B cell (primary cell): ENCODE results near the gene CELF2. TPM values are rescaled to one million over a fixed set of nuclear protein-coding genes. Genes with fewer than 3 reads are reported as not detected.

Source experiments
- ATAC-seq: fragments of 200-7000 bp; cut with Tn5 transposase; one replicate; pipeline ENCODE4 v1.10.0; 2021; ENCODE audit warnings: low read depth, mild to moderate bottlenecking, moderate number of reproducible peaks, moderate library complexity
- CTCF ChIA-PET: fragments of 350-600 bp; sonication (Branson Sonifier 250); formaldehyde crosslinking; loops from one replicate; lab custom pipeline; 2021; ENCODE audit warnings: antibody characterized with exemption, inconsistent platforms; lab: Charles Lee
- POLR2A ChIA-PET: fragments of 350-600 bp; sonication (Branson Sonifier 250); formaldehyde crosslinking; loops from one replicate; lab custom pipeline; 2021; ENCODE audit warnings: antibody characterized with exemption; lab: Charles Lee
- DNase-seq: peaks from one replicate; pipeline ENCODE4 v3.0.0; 2013
- H2AFZ ChIP-seq: 2 replicates; pipeline ENCODE4 v1.6.1; 2012; ENCODE audit warnings: mild to moderate bottlenecking, low read depth, low read length; ENCODE audit not compliant: insufficient read depth, poor library complexity, severe bottlenecking
- H3K27ac ChIP-seq, 2 donors: 1 replicate in 1 of 2; 2 replicates in 1 of 2; pipeline ENCODE4 v1.5.1; 2012 to 2013; ENCODE audit warnings: low read length in 2 of 2, mild to moderate bottlenecking in 2 of 2, moderate library complexity in 1 of 2
- H3K27me3 ChIP-seq, 4 experiments: fragments of 200-600 bp in 1 of 4; sonication (generic) in 1 of 4; replicated peaks in 1 of 4; 1 replicate in 2 of 4; 2 replicates in 2 of 4; pipeline versions ENCODE4 v1.6.1 to v1.7.0; 2013 to 2016; ENCODE audit warnings: low read length in 3 of 4, mild to moderate bottlenecking in 2 of 4, mixed read lengths in 1 of 4, moderate library complexity in 1 of 4; ENCODE audit not compliant: insufficient read depth in 4 of 4, control insufficient read depth in 3 of 4; ENCODE audit errors: control extremely low read depth in 1 of 4
- H3K36me3 ChIP-seq, 2 experiments: replicated peaks in 1 of 2; 1 replicate in 1 of 2; 2 replicates in 1 of 2; pipeline versions ENCODE4 v1.6.1 to v1.7.1; 2013; ENCODE audit warnings: low read length in 1 of 2; ENCODE audit not compliant: insufficient read depth in 2 of 2, control insufficient read depth in 1 of 2; ENCODE audit errors: control extremely low read depth in 1 of 2, extremely low read depth in 1 of 2
- H3K4me1 ChIP-seq, 2 donors: fragments of 200-600 bp in 1 of 2; sonication (generic) in 1 of 2; 1 replicate in 1 of 2; 2 replicates in 1 of 2; pipeline versions ENCODE4 v1.5.1 to v1.6.1; 2013 to 2017; ENCODE audit warnings: low read length in 2 of 2; ENCODE audit not compliant: control insufficient read depth in 2 of 2, insufficient read depth in 2 of 2
- H3K4me2 ChIP-seq: replicated peaks from 2 replicates; pipeline ENCODE3; 2012; ENCODE audit warnings: mild to moderate bottlenecking, low read depth, low read length; ENCODE audit not compliant: poor library complexity, severe bottlenecking
- H3K4me3 ChIP-seq, 5 experiments: fragments of 200-600 bp in 1 of 5; sonication (generic) in 1 of 5; 1 replicate in 3 of 5; 2 replicates in 2 of 5; pipeline versions ENCODE4 v1.5.1 to v1.7.0; 2011 to 2016; ENCODE audit warnings: low read length in 4 of 5, mild to moderate bottlenecking in 4 of 5, low read depth in 2 of 5, control low read depth in 1 of 5, moderate library complexity in 1 of 5; ENCODE audit not compliant: insufficient read depth in 1 of 5; ENCODE audit errors: control extremely low read depth in 1 of 5, extremely low read depth in 1 of 5
- H3K79me2 ChIP-seq: fragments of 200-600 bp; sonication (generic); one replicate; pipeline ENCODE4 v1.6.0; 2016; ENCODE audit warnings: low read length; ENCODE audit not compliant: control insufficient read depth, insufficient read depth
- H3K9ac ChIP-seq: fragments of 200-600 bp; sonication (generic); 2 replicates; pipeline ENCODE4 v1.6.1; 2017; ENCODE audit warnings: mild to moderate bottlenecking, low read length, moderate library complexity
- H3K9me3 ChIP-seq, 3 donors: one replicate each; pipeline versions ENCODE4 v1.6.1 to v1.7.1; 2013; ENCODE audit warnings: low read length in 2 of 3; ENCODE audit not compliant: control insufficient read depth in 2 of 3, insufficient read depth in 1 of 3; ENCODE audit errors: control extremely low read depth in 1 of 3
- H4K20me1 ChIP-seq: 2 replicates; pipeline ENCODE4 v1.6.0; 2012; ENCODE audit warnings: mild to moderate bottlenecking, low read length; ENCODE audit not compliant: insufficient read depth, control insufficient read depth, poor library complexity, severe bottlenecking
- H3K27ac Mint-ChIP-seq: one replicate; pipeline ENCODE4 v1.8.0; 2021; ENCODE audit warnings: mixed read lengths
- H3K27me3 Mint-ChIP-seq: one replicate; pipeline ENCODE4 v1.8.0; 2021; ENCODE audit warnings: mixed read lengths
- H3K4me1 Mint-ChIP-seq: one replicate; pipeline ENCODE4 v1.8.0; 2021; ENCODE audit warnings: mixed read lengths
- H3K4me3 Mint-ChIP-seq: one replicate; pipeline ENCODE4 v1.8.0; 2021; ENCODE audit warnings: mixed read lengths
- H3K9me3 Mint-ChIP-seq: one replicate; pipeline ENCODE4 v1.8.0; 2022; ENCODE audit warnings: mixed read lengths; ENCODE audit not compliant: insufficient read depth
- EZH2 ChIP-seq: IDR thresholded peaks from 2 replicates; pipeline ENCODE4 v1.6.1; 2012; ENCODE audit warnings: borderline replicate concordance, low read depth, mild to moderate bottlenecking, moderate library complexity, low read length; ENCODE audit not compliant: insufficient read depth, poor library complexity, severe bottlenecking
- WGBS: methylation state at CpG from one replicate; pipeline ENCODE4 v1.1.5; 2013; ENCODE audit warnings: missing lambda C conversion rate; ENCODE audit not compliant: insufficient coverage; 5-methylcytosine and 5-hydroxymethylcytosine counted together
- intact Hi-C: fragments of 100-400 bp; cut with micrococcal nuclease; formaldehyde crosslinking; loops from one replicate; pipeline ENCODE4 v1.10.0; 2022
- polyA plus RNA-seq: library from polyadenylated mRNA; depleted of rRNA; stranded (reverse); fragments of >200 nt; gene quantifications from 2 replicates; pipeline ENCODE4 v1.2.3, GENCODE V29; 2012
- total RNA-seq, 2 donors: library from RNA; stranded (reverse); fragments of 120-200 nt in 1 of 2; gene quantifications; 1 replicate in 1 of 2; 2 replicates in 1 of 2; pipeline versions ENCODE4 v1.2.3 to v1.2.4, GENCODE V29; 2013 to 2022
- TF ChIP-seq, protein P1 (sequence below): fragments of 200-600 bp; IDR thresholded peaks from one replicate; pipeline ENCODE4 v1.8.0; 2022; ENCODE audit warnings: antibody characterized with exemption, mild to moderate bottlenecking

CELF2 gene
- total and polyA plus RNA-seq, 2 donors (not counting 1 experiment from before 2014, with no cell fraction given): 59.5 to 112 TPM

DNA sequence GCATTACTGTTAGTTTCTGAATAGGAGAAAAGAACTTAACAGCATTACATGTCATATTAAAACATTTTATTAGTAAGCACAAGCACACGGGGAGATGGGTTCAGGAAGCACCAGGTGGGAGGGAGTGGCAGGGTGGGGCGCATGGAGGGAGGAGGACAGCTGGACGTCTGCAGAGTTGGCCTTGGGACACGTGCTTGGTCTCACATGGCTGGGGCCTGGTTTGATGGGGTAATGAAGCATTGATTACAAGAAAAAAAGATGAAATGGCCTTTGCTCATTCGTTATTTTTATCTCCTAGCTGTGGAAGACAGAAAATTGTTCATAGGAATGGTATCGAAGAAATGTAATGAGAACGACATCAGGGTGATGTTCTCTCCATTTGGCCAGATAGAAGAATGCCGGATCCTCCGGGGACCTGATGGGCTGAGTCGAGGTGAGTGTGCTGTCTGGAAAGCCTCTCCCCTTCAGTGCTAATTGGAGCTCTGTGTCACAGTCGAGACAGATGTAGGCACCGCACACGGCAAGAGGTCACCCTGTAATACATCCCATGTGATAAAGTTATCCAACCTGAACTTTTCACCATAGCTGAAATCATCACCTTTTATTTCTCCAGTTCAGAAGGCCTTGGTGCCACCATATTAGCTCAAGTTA is 239.9 kb downstream of the CELF2 start:
- ATAC-seq (no peak), DNase-seq (no peak)
- Histone ChIP-seq H3K79me2 (peaks cover 80% of the 10 kb centered on the region), H3K27me3 (no peaks in the 10 kb centered on the region), H3K27ac (peak overlapping the region; percentile 36 to 70), H3K9me3 (no peaks in the 10 kb centered on the region), H3K4me2 (peak overlapping the region; percentile 27), H3K4me3 (no peak overlapping the region), H3K9ac (peak overlapping the region; percentile 0), H4K20me1 (peaks cover 50% of the 10 kb centered on the region), H2AFZ (no peak overlapping the region), H3K4me1 (peaks cover 66 to 84% of the 10 kb centered on the region in 2 donors), H3K36me3 (peaks cover 3 to 81% of the 10 kb centered on the region in 2 experiments)
- H3K4me3 Mint-ChIP-seq: peak overlapping the region; percentile 30
- H3K27me3 Mint-ChIP-seq: no peaks in the 10 kb centered on the region
- ChIA-PET CTCF (interaction anchor here (1.0 to 9.4 kb wide), 5 partner anchors 12 to 108 kb away, joined by 3 to 48 read pairs (median 4); no protein-coding TSS in a partner anchor), POLR2A (interaction anchor here (1.4 to 3.4 kb wide), 3 partner anchors 12 to 94 kb away, joined by 4 to 9 read pairs (median 6); no protein-coding TSS in a partner anchor)
- peaks cover 86% of the 10 kb centered on the region for H3K4me1 Mint-ChIP-seq
- peak overlapping the region; percentile 76 for H3K27ac Mint-ChIP-seq
- H3K9me3 Mint-ChIP-seq: no peaks in the 10 kb centered on the region
- TF ChIP-seq, protein P1, sequence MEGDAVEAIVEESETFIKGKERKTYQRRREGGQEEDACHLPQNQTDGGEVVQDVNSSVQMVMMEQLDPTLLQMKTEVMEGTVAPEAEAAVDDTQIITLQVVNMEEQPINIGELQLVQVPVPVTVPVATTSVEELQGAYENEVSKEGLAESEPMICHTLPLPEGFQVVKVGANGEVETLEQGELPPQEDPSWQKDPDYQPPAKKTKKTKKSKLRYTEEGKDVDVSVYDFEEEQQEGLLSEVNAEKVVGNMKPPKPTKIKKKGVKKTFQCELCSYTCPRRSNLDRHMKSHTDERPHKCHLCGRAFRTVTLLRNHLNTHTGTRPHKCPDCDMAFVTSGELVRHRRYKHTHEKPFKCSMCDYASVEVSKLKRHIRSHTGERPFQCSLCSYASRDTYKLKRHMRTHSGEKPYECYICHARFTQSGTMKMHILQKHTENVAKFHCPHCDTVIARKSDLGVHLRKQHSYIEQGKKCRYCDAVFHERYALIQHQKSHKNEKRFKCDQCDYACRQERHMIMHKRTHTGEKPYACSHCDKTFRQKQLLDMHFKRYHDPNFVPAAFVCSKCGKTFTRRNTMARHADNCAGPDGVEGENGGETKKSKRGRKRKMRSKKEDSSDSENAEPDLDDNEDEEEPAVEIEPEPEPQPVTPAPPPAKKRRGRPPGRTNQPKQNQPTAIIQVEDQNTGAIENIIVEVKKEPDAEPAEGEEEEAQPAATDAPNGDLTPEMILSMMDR: no peak
- no peak for TF ChIP-seq EZH2
- intact Hi-C loops: no loop called here
- WGBS: 65% methylated on average over 10 of the region's 13 CpGs

DNA sequence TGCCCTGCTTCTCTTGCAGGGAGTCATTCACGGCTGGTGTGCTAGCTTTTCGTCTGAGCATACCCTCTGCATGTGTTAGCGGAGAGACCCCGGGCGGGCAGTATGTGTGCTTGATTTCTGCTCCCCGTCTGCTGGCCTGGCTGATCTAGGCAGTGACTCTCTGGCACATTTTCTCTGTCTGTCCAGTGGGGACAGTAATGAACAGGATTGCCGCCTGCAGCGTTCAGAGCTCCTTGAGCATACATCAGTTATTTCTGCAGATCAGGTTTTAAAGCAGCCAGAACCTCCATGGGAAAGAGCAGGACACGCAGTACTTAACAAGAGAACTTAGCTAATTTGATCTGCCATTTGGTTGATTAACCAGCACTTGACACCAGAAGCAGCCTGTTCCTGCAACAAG is 242.5 kb downstream of the CELF2 start:
- ATAC-seq (no peak), DNase-seq (no peak)
- Histone ChIP-seq H3K27ac (peak overlapping the region in 1 of 2 donors; percentile 70), H3K27me3 (no peaks in the 10 kb centered on the region), H3K36me3 (peaks cover 0 to 89% of the 10 kb centered on the region in 2 experiments), H3K9ac (no peak overlapping the region), H4K20me1 (peaks cover 40% of the 10 kb centered on the region), H3K4me1 (peaks cover 59 to 71% of the 10 kb centered on the region in 2 donors), H3K4me2 (no peak overlapping the region), H3K79me2 (peaks cover 80% of the 10 kb centered on the region), H2AFZ (no peak overlapping the region), H3K4me3 (no peak overlapping the region), H3K9me3 (no peaks in the 10 kb centered on the region)
- H3K9me3 Mint-ChIP-seq: no peaks in the 10 kb centered on the region
- CTCF ChIA-PET: interaction anchor here (1.0 to 9.4 kb wide), 2 partner anchors 10 to 18 kb away, joined by 3 to 48 read pairs; no protein-coding TSS in a partner anchor
- WGBS: 98% methylated on average over 9 of the region's 9 CpGs
- peak overlapping the region; percentile 62 for H3K27ac Mint-ChIP-seq
- peaks cover 85% of the 10 kb centered on the region for H3K4me1 Mint-ChIP-seq
- no peaks in the 10 kb centered on the region for H3K27me3 Mint-ChIP-seq
- intact Hi-C loops: loop anchor here (5.0 to 10.0 kb wide), 2 partner anchors 33 to 245 kb away; partner anchors contain the start of gene CELF2
- no peak overlapping the region for H3K4me3 Mint-ChIP-seq
- POLR2A ChIA-PET: interaction anchor here (0.6 kb wide), 1 partner anchor 273 kb away, joined by 5 read pairs; no protein-coding TSS in a partner anchor
- no peak for TF ChIP-seq EZH2
- TF ChIP-seq, protein P1: no peak
